Activated B cell treated with CpG ODN at 0.5 μM for 24 hours (primary cell): ENCODE results near the gene TMEM217. TPM values are rescaled to one million over a fixed set of nuclear protein-coding genes. Genes with fewer than 3 reads are reported as not detected.

Experiments used
- ATAC-seq: fragments of 200-7000 bp; cut with Tn5 transposase; one replicate; pipeline ENCODE4 v1.10.0; 2021; ENCODE audit warnings: low read depth, mild to moderate bottlenecking, moderate library complexity
- CTCF ChIA-PET: fragments of 350-600 bp; sonication (Branson Sonifier 250); formaldehyde crosslinking; loops from one replicate; lab custom pipeline; 2021; ENCODE audit warnings: antibody characterized with exemption; lab: Charles Lee
- POLR2A ChIA-PET: fragments of 350-600 bp; sonication (Branson Sonifier 250); formaldehyde crosslinking; loops from one replicate; lab custom pipeline; 2021; ENCODE audit warnings: antibody characterized with exemption; lab: Charles Lee
- DNase-seq: peaks from one replicate; pipeline ENCODE4 v3.0.0; 2022
- H3K27ac Mint-ChIP-seq: one replicate; pipeline ENCODE4 v1.8.0; 2020; ENCODE audit warnings: mixed read lengths
- H3K27me3 Mint-ChIP-seq: one replicate; pipeline ENCODE4 v1.8.0; 2021; ENCODE audit warnings: mixed read lengths
- H3K36me3 Mint-ChIP-seq: one replicate; pipeline ENCODE4 v1.8.0; 2021; ENCODE audit warnings: low read depth, mixed read lengths
- H3K4me1 Mint-ChIP-seq: one replicate; pipeline ENCODE4 v1.8.0; 2021; ENCODE audit warnings: mixed read lengths
- H3K4me3 Mint-ChIP-seq: one replicate; pipeline ENCODE4 v1.8.0; 2020; ENCODE audit warnings: mild to moderate bottlenecking, mixed read lengths
- H3K9me3 Mint-ChIP-seq: one replicate; pipeline ENCODE4 v1.8.0; 2020; ENCODE audit warnings: mixed read lengths
- CTCF ChIP-seq: fragments of 200-600 bp; IDR thresholded peaks from one replicate; pipeline ENCODE4 v1.8.0; 2022; ENCODE audit warnings: antibody characterized with exemption, mild to moderate bottlenecking
- intact Hi-C: fragments of 100-400 bp; cut with micrococcal nuclease; formaldehyde crosslinking; loops from one replicate; pipeline ENCODE4 v1.15.1; 2024
- total RNA-seq: library from RNA; stranded (reverse); gene quantifications from 2 replicates; pipeline ENCODE4 v1.2.3, GENCODE V29; 2022

TMEM217 gene
- total RNA-seq, 1 donor from 2014 or later, result 1.0 TPM

GRCh38 chr6:37177935-37178517 lies 79.9 kb downstream of the TMEM217 start:
- peak overlapping the region; percentile 51 for H3K27ac Mint-ChIP-seq
- intact Hi-C loops, result no loop called here

GRCh38 chr6:37177077-37177934 lies 80.6 kb downstream of the TMEM217 start:
- Mint-ChIP-seq H3K4me1 (peaks cover 62% of the 10 kb centered on the region), H3K9me3 (no peaks in the 10 kb centered on the region), H3K36me3 (peaks cover 47% of the 10 kb centered on the region), H3K27ac (peak overlapping the region; percentile 90), H3K4me3 (peak overlapping the region; percentile 65), H3K27me3 (no peaks in the 10 kb centered on the region)
- ChIA-PET CTCF (interaction anchor here (0.9 to 10.9 kb wide), 9 partner anchors 17 to 191 kb away, joined by 4 to 289 read pairs (median 4); partner anchors contain the start of gene MTCH1), POLR2A (interaction anchor here (0.6 to 13.8 kb wide), 23 partner anchors 10 to 562 kb away, joined by 3 to 956 read pairs (median 5); partner anchors contain the start of gene MTCH1)
- no peak for DNase-seq
- intact Hi-C loops, result no loop called here
- no peak for TF ChIP-seq CTCF
- ATAC-seq, result peak; percentile 37

More at GRCh38 chr6:37177935-37178517, 79.9 kb downstream of the TMEM217 start:
- no peaks in the 10 kb centered on the region for H3K9me3 Mint-ChIP-seq
- DNase-seq (no peak), ATAC-seq (no peak)
- peaks cover 40% of the 10 kb centered on the region for H3K36me3 Mint-ChIP-seq
- no peak for TF ChIP-seq CTCF
- H3K27me3 Mint-ChIP-seq, result no peaks in the 10 kb centered on the region
- POLR2A ChIA-PET, result interaction anchor here (0.6 to 13.8 kb wide), 11 partner anchors 12 to 173 kb away, joined by 3 to 956 read pairs (median 5); no protein-coding TSS in a partner anchor
- CTCF ChIA-PET, result interaction anchor here (0.9 to 10.9 kb wide), 7 partner anchors 21 to 192 kb away, joined by 3 to 289 read pairs (median 4); partner anchors contain the start of gene MTCH1
- peaks cover 60% of the 10 kb centered on the region for H3K4me1 Mint-ChIP-seq
- no peak overlapping the region for H3K4me3 Mint-ChIP-seq

- DNase-seq (no peak), ATAC-seq (peak; percentile 8)
- Mint-ChIP-seq H3K4me1 (peaks cover 66% of the 10 kb centered on the region), H3K27ac (peak overlapping the region; percentile 90), H3K27me3 (no peaks in the 10 kb centered on the region), H3K4me3 (peak overlapping the region; percentile 92), H3K9me3 (no peaks in the 10 kb centered on the region), H3K36me3 (peaks cover 56% of the 10 kb centered on the region)
- intact Hi-C loops, result loop anchor here (1.0 kb wide), 1 partner anchor 32 kb away; no protein-coding TSS in a partner anchor
- TF ChIP-seq CTCF, result no peak
- POLR2A ChIA-PET, result interaction anchor here (0.6 to 13.8 kb wide), 32 partner anchors 8 to 416 kb away, joined by 3 to 956 read pairs (median 5); partner anchors contain the start of gene MTCH1
- CTCF ChIA-PET, result interaction anchor here (0.5 to 10.9 kb wide), 11 partner anchors 18 to 746 kb away, joined by 3 to 289 read pairs (median 4); no protein-coding TSS in a partner anchor
These were observed 81.5 kb downstream of the TMEM217 start for GRCh38 chr6:37176268-37177076.

GRCh38 chr6:37175332-37176267 lies 82.3 kb downstream of the TMEM217 start:
- TF ChIP-seq CTCF, result no peak
- Mint-ChIP-seq H3K9me3 (no peaks in the 10 kb centered on the region), H3K27me3 (no peaks in the 10 kb centered on the region), H3K36me3 (peaks cover 61% of the 10 kb centered on the region), H3K4me3 (peak overlapping the region; percentile 92), H3K4me1 (peaks cover 66% of the 10 kb centered on the region), H3K27ac (peak overlapping the region; percentile 90)
- POLR2A ChIA-PET, result interaction anchor here (0.5 to 13.8 kb wide), 31 partner anchors 9 to 629 kb away, joined by 3 to 956 read pairs (median 5); partner anchors contain the start of genes MTCH1 and PPIL1
- DNase-seq (peak; percentile 38), ATAC-seq (peak; percentile 68)
- CTCF ChIA-PET, result interaction anchor here (0.9 to 10.9 kb wide), 10 partner anchors 19 to 410 kb away, joined by 3 to 289 read pairs (median 4); no protein-coding TSS in a partner anchor
- intact Hi-C loops, result loop anchor here (1.0 kb wide), 1 partner anchor 33 kb away; no protein-coding TSS in a partner anchor
